DMS114 treated with DMSO at 0.1 percent for 48 hours (cell line): Measurements from ENCODE around the gene MCF2L.

Experiments used
- DNase-seq: peaks from one replicate; lab custom pipeline; 2025; ENCODE audit not compliant: unreplicated experiment; lab: John Stamatoyannopoulos, UW

MCF2L gene

DNA sequence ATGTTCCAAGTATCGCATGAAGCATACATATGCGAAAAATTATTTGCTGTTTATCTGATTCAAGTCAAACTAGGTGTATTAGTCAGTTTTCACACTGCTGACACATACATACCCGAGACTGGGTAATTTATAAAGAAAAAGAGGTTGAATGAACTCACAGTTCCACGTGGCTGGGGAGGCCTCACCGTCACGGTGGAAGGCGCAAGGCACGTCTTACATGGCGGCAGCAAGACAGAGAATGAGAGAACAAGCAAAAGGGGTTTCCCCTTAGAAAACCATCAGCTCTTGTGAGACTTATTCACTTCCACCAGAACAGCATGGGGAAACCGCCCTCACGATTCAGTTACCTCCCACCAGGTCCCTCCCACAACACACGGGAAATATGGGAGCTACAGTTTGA lies 176.5 kb downstream of the MCF2L start:
- DNase-seq: no peak

DNA sequence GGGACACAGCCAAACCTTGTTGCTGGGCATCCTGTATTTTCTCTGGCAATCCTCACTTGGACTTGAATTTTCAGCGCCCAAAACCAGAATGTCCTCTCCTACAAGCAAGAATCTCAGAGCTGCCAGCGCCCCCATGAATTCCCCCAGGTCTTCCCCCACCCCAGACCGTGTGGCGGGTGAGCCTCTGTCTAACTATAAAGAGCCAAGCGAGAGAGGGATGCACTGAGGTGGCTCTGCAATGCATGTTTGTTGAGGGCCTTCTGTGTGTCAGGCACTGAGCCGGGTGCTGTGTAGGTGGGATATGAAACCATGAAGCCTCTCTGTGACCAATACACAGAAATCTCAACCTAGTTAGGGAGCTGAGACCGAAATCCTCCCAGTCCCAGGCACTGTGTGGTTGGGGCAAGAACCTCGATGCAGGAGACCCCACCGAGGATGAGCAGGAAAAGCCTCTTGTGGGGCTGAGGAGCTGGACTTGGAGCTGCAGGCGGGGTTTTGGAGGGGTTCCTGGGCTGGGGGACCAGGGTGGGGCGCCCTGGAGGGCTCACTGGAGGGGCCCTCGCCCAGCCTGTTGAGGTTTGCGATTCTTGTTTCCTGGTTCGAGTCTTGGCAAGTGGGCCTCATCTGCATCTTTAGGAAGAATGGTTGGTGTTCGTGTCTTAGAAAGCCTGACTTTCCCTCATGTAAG lies 177.0 kb downstream of the MCF2L start:
- DNase-seq: no peak

DNA sequence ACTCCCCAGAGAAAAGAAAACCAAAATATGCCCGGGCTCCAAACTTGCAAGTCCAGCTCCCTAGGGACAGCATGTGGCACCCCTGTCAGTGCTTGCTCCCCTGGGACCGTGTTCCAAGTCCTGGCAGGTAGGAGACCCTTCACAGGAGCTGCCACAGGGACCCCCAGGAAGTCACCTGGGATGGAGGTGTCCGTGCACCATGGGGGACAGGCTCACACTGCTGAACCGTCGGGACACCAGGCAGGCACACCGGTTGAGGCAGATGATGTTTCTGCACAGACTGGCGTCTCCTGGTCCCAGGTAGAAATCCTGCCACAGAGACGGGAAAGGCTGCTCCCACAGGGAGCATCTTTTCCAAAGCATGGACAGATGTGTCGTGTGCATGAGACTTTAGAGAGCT lies 177.7 kb downstream of the MCF2L start:
- no peak for DNase-seq

DNA sequence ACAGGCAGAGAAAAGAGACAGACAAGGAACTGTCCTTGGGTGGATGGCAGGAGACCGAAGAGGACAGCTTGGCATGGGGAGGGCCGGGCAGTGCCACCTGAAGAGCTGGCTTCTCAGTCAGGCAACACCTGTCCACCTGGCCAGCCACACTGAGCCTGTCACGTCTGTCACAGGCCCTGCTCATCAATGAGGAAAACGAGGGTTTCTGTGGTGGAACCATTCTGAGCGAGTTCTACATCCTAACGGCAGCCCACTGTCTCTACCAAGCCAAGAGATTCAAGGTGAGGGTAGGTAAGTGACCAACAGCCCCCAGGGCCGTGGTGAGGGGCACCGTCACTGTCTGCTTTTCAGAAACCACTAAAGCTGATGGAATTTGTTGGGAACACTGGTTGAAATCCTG lies 178.2 kb downstream of the MCF2L start:
- DNase-seq: no peak

DNA sequence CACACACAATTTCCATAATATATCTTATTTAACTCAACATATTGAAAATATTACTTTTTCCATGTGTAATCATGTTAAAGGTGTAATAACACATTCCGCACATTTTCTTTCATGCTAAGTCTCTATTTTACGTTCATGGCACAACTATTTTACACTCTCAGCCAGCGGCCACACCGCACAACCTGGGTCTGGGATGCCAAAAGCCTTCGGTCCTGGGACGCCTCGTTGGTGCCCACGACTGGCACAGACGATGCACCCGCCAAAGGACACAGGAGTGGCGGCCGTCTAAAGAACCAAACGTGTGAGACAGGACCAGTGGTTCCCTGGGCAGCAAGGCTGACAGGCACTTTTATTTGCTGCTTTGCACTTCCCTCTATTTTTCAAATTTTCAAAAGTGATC lies 179.4 kb downstream of the MCF2L start:
- no peak for DNase-seq

DNA sequence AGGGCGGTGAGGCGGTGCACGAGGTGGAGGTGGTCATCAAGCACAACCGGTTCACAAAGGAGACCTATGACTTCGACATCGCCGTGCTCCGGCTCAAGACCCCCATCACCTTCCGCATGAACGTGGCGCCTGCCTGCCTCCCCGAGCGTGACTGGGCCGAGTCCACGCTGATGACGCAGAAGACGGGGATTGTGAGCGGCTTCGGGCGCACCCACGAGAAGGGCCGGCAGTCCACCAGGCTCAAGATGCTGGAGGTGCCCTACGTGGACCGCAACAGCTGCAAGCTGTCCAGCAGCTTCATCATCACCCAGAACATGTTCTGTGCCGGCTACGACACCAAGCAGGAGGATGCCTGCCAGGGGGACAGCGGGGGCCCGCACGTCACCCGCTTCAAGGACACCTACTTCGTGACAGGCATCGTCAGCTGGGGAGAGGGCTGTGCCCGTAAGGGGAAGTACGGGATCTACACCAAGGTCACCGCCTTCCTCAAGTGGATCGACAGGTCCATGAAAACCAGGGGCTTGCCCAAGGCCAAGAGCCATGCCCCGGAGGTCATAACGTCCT lies 180.0 kb downstream of the MCF2L start:
- DNase-seq: no peak
